IMR-90 (cell line): ENCODE data around the gene IGHMBP2. TPM values are rescaled to one million over a fixed set of nuclear protein-coding genes. Genes with fewer than 3 reads are reported as not detected.

Experiments
- ATAC-seq: fragments of 200-7000 bp; cut with Tn5 transposase; 2 replicates; pipeline ENCODE4 v1.9.1; 2020; ENCODE audit warnings: low read depth, mild to moderate bottlenecking, moderate library complexity
- BruUV-seq: library from RNA; stranded (reverse); fragments of 400-500 nt; replicated peaks from 2 replicates; lab custom pipeline; 2021; lab: Mats Ljungman, UMichigan
- CTCF ChIA-PET: fragments of 300-600 bp; formaldehyde crosslinking; extraction: SDS; loops from one replicate; lab custom pipeline; 2021; ENCODE audit warnings: antibody characterized with exemption; lab: Yijun Ruan, JAX
- POLR2A ChIA-PET: fragments of 300-600 bp; sonication (Branson Sonifier 250); formaldehyde crosslinking; loops from one replicate; lab custom pipeline; 2022; ENCODE audit warnings: antibody characterized with exemption; ENCODE audit not compliant: unreplicated experiment; lab: Charles Lee
- DNase-seq: peaks from one replicate; pipeline ENCODE4 v3.0.0; 2013
- H2AFZ ChIP-seq: replicated peaks from 2 replicates; pipeline ENCODE3; 2013; ENCODE audit warnings: low read length, mild to moderate bottlenecking; ENCODE audit not compliant: poor library complexity
- H2AK5ac ChIP-seq: 2 replicates; pipeline ENCODE4 v1.6.1; 2013; ENCODE audit warnings: low read depth, low read length, inconsistent platforms
- H2AK9ac ChIP-seq: replicated peaks from 2 replicates; pipeline ENCODE3; 2013; ENCODE audit warnings: mild to moderate bottlenecking, low read depth, low read length, moderate library complexity; ENCODE audit not compliant: poor library complexity
- H2BK120ac ChIP-seq: 2 replicates; pipeline ENCODE4 v1.6.1; 2013; ENCODE audit warnings: low read depth, low read length, inconsistent platforms
- H2BK15ac ChIP-seq: 3 replicates; pipeline ENCODE4 v1.6.1; 2013; ENCODE audit warnings: low read depth, low read length, inconsistent platforms
- H2BK20ac ChIP-seq: 2 replicates; pipeline ENCODE4 v1.6.1; 2013; ENCODE audit warnings: low read depth, mild to moderate bottlenecking, inconsistent platforms, low read length, moderate library complexity
- H2BK5ac ChIP-seq: 2 replicates; pipeline ENCODE4 v1.6.1; 2013; ENCODE audit warnings: mild to moderate bottlenecking, low read depth, low read length, inconsistent platforms; ENCODE audit not compliant: poor library complexity, severe bottlenecking
- H3K14ac ChIP-seq: replicated peaks from 2 replicates; pipeline ENCODE4 v1.6.1; 2013; ENCODE audit warnings: low read depth, low read length, inconsistent platforms
- H3K18ac ChIP-seq: 2 replicates; pipeline ENCODE4 v1.6.1; 2013; ENCODE audit warnings: low read depth, low read length, control low read depth
- H3K23ac ChIP-seq: 2 replicates; pipeline ENCODE4 v1.6.1; 2013; ENCODE audit warnings: low read depth, low read length, inconsistent platforms
- H3K27ac ChIP-seq: 2 replicates; pipeline ENCODE4 v1.5.1; 2013; ENCODE audit warnings: mild to moderate bottlenecking, control low read depth, low read length; ENCODE audit not compliant: insufficient read depth
- H3K27me3 ChIP-seq: 2 replicates; pipeline ENCODE4 v1.6.1; 2013; ENCODE audit warnings: low read length; ENCODE audit not compliant: control insufficient read depth, insufficient read depth
- H3K36me3 ChIP-seq: 2 replicates; pipeline ENCODE4 v1.6.1; 2013; ENCODE audit warnings: low read length, mixed read lengths; ENCODE audit not compliant: control insufficient read depth, insufficient read depth
- H3K4ac ChIP-seq: 2 replicates; pipeline ENCODE4 v1.6.1; 2013; ENCODE audit warnings: low read depth, low read length, inconsistent platforms
- H3K4me1 ChIP-seq: 2 replicates; pipeline ENCODE4 v1.6.1; 2013; ENCODE audit warnings: low read length, mixed read lengths; ENCODE audit not compliant: control insufficient read depth, insufficient read depth
- H3K4me2 ChIP-seq: 2 replicates; pipeline ENCODE4 v1.6.1; 2013; ENCODE audit warnings: low read depth, mild to moderate bottlenecking, control low read depth, low read length, moderate library complexity
- H3K4me3 ChIP-seq: 2 replicates; pipeline ENCODE4 v1.5.1; 2013; ENCODE audit warnings: low read depth, mild to moderate bottlenecking, control low read depth, low read length, moderate library complexity; ENCODE audit not compliant: insufficient read depth
- H3K56ac ChIP-seq: 2 replicates; pipeline ENCODE4 v1.6.1; 2013; ENCODE audit warnings: low read length, inconsistent platforms; ENCODE audit not compliant: insufficient read depth; ENCODE audit errors: extremely low read depth
- H3K79me1 ChIP-seq, 2 experiments: 2 replicates each; pipeline ENCODE4 v1.6.1; 2013; ENCODE audit warnings: low read length in 2 of 2, inconsistent platforms in 1 of 2, low read depth in 1 of 2
- H3K9ac ChIP-seq: 2 replicates; pipeline ENCODE4 v1.6.1; 2013; ENCODE audit warnings: low read depth, low read length, control low read depth
- H3K9me1 ChIP-seq: 2 replicates; pipeline ENCODE4 v1.6.1; 2013; ENCODE audit warnings: low read length, inconsistent platforms; ENCODE audit not compliant: insufficient read depth
- H3K9me3 ChIP-seq: 2 replicates; pipeline ENCODE4 v1.6.1; 2013; ENCODE audit warnings: low read length; ENCODE audit not compliant: control insufficient read depth, insufficient read depth
- H4K20me1 ChIP-seq: 2 replicates; pipeline ENCODE4 v1.6.1; 2013; ENCODE audit warnings: low read length, inconsistent platforms; ENCODE audit not compliant: insufficient read depth
- H4K5ac ChIP-seq: 2 replicates; pipeline ENCODE4 v1.6.1; 2013; ENCODE audit warnings: mild to moderate bottlenecking, low read depth, low read length, control low read depth
- H4K8ac ChIP-seq, 2 experiments: 2 replicates each; pipeline ENCODE4 v1.6.1; 2013; ENCODE audit warnings: low read depth in 2 of 2, low read length in 2 of 2, control low read depth in 1 of 2, inconsistent platforms in 1 of 2
- H4K91ac ChIP-seq: 2 replicates; pipeline ENCODE4 v1.6.1; 2013; ENCODE audit warnings: low read depth, low read length, inconsistent platforms; ENCODE audit not compliant: insufficient read depth
- BHLHE40 ChIP-seq: fragments of 150-350 bp; IDR thresholded peaks from 2 replicates; pipeline ENCODE4 v1.6.1; 2016; ENCODE audit warnings: mild to moderate bottlenecking, low read depth, low read length
- CEBPB ChIP-seq: IDR thresholded peaks from 2 replicates; pipeline ENCODE4 v1.6.1; 2012; ENCODE audit warnings: low read depth, low read length, improper control_type of control experiment
- CHD1 ChIP-seq: IDR thresholded peaks from 2 replicates; pipeline ENCODE4 v1.6.1; 2012; ENCODE audit warnings: low read depth, low read length, improper control_type of control experiment
- CTCF ChIP-seq: conservative IDR thresholded peaks from 2 replicates; pipeline ENCODE4 v1.5.1; 2012; ENCODE audit warnings: mild to moderate bottlenecking, low read depth, low read length, improper control_type of control experiment
- ELK1 ChIP-seq: fragments of 150-350 bp; IDR thresholded peaks from 2 replicates; pipeline ENCODE4 v1.6.1; 2016; ENCODE audit warnings: low read depth, mild to moderate bottlenecking, low read length, moderate library complexity, borderline replicate concordance
- FOS ChIP-seq: fragments of 150-350 bp; IDR thresholded peaks from 2 replicates; pipeline ENCODE4 v1.6.1; 2016; ENCODE audit warnings: low read depth, low read length
- MAFK ChIP-seq: IDR thresholded peaks from 2 replicates; pipeline ENCODE4 v1.6.1; 2012; ENCODE audit warnings: low read depth, low read length, improper control_type of control experiment
- MAZ ChIP-seq: IDR thresholded peaks from 2 replicates; pipeline ENCODE4 v1.6.1; 2012; ENCODE audit warnings: low read depth, mild to moderate bottlenecking, low read length, improper control_type of control experiment, moderate library complexity, borderline replicate concordance
- MXI1 ChIP-seq: IDR thresholded peaks from 2 replicates; pipeline ENCODE4 v1.6.1; 2012; ENCODE audit warnings: low read depth, mild to moderate bottlenecking, low read length, moderate library complexity, borderline replicate concordance
- NFE2L2 ChIP-seq: fragments of 150-350 bp; IDR thresholded peaks from 2 replicates; pipeline ENCODE4 v1.6.1; 2016; ENCODE audit warnings: low read depth, mild to moderate bottlenecking, low read length
- RAD21 ChIP-seq: IDR thresholded peaks from 2 replicates; pipeline ENCODE4 v1.6.1; 2012; ENCODE audit warnings: low read length, improper control_type of control experiment
- RCOR1 ChIP-seq: IDR thresholded peaks from 2 replicates; pipeline ENCODE4 v1.6.1; 2012; ENCODE audit warnings: mild to moderate bottlenecking, low read length, improper control_type of control experiment; ENCODE audit not compliant: insufficient replicate concordance
- RFX5 ChIP-seq: IDR thresholded peaks from 2 replicates; pipeline ENCODE4 v1.8.0; 2012; ENCODE audit warnings: low read depth, mild to moderate bottlenecking, low read length, moderate library complexity
- WGBS, 2 experiments: methylation state at CpG; one replicate each; pipeline versions ENCODE4 v1.1.5 to v1.1.7; 2013; ENCODE audit warnings: missing lambda C conversion rate in 2 of 2; ENCODE audit not compliant: insufficient read length in 1 of 2; ENCODE audit errors: extremely low coverage in 2 of 2; 5-methylcytosine and 5-hydroxymethylcytosine counted together
- dilution Hi-C: fragments of 300-500 bp; cut with HindIII; formaldehyde crosslinking; loops from one replicate; pipeline ENCODE4 v1.14.3; 2018; ENCODE audit warnings: low sequenced_read_pairs; ENCODE audit not compliant: unreplicated experiment
- in situ Hi-C: fragments of 300-500 bp; cut with MboI; formaldehyde crosslinking; loops from 3 replicates; pipeline ENCODE4 v1.14.3; 2019; ENCODE audit warnings: low sequenced_read_pairs, inconsistent platforms, mixed read lengths
- intact Hi-C: fragments of 100-400 bp; cut with micrococcal nuclease; formaldehyde crosslinking; loops from 2 replicates; pipeline ENCODE4 v1.10.0; 2022
- polyA plus RNA-seq, 3 experiments: library from polyadenylated mRNA; depleted of rRNA; stranded (reverse); fragments of >200 nt; gene quantifications; 2 replicates each; pipeline ENCODE4 v1.2.3, GENCODE V29; 2012; ENCODE audit warnings: low replicate concordance in 1 of 3
- total RNA-seq: library from RNA; depleted of rRNA; stranded (reverse); fragments of >200 nt; gene quantifications from 2 replicates; pipeline ENCODE4 v1.2.3, GENCODE V29; 2012

IGHMBP2 gene
- total and polyA plus RNA-seq, 2 of the 4 experiments (the other 2 are of a cell fraction): 4.5 to 11.1 TPM

GRCh38 chr11:68965901-68966853 is 62.5 kb downstream of the IGHMBP2 start:
- no TSS peak for BruUV-seq

More at GRCh38 chr11:68965901-68966853, 62.5 kb downstream of the IGHMBP2 start:
- H4K91ac ChIP-seq: no peak overlapping the region
- no peak overlapping the region for H2AFZ ChIP-seq
- no peak overlapping the region for H3K27ac ChIP-seq
- no peak overlapping the region for H2BK120ac ChIP-seq
- no peak overlapping the region for H3K4ac ChIP-seq
- in situ Hi-C loops (no loop called here), dilution Hi-C loops (no loop called here), intact Hi-C loops (no loop called here)
- ChIA-PET POLR2A (no interaction called here), CTCF (interaction anchor here (0.8 kb wide), 2 partner anchors 9 to 16 kb away, joined by 3 read pairs; no protein-coding TSS in a partner anchor)
- H3K9me1 ChIP-seq: no peaks in the 10 kb centered on the region
- no peak overlapping the region for H2AK5ac ChIP-seq
- WGBS, 2 experiments: 83% methylated on average over 1 of the region's 15 CpGs; no CpG with 5 or more reads in 1 of the 2 experiments
- no peak overlapping the region for H2AK9ac ChIP-seq
- DNase-seq: no peak
- H3K9ac ChIP-seq: no peak overlapping the region
- H2BK20ac ChIP-seq: no peak overlapping the region
- ATAC-seq: no peak
- no peak overlapping the region for H3K56ac ChIP-seq
- no peak overlapping the region for H3K4me3 ChIP-seq
- no peak overlapping the region for H3K18ac ChIP-seq
- no peaks in the 10 kb centered on the region for H3K36me3 ChIP-seq
- no peaks in the 10 kb centered on the region for H4K20me1 ChIP-seq
- H4K8ac ChIP-seq: no peak overlapping the region
- H4K5ac ChIP-seq: no peak overlapping the region
- H2BK15ac ChIP-seq: no peak overlapping the region
- no peak overlapping the region for H3K23ac ChIP-seq
- H3K9me3 ChIP-seq: peaks cover 4% of the 10 kb centered on the region; the same call in 1 of the 2 replicates
- no peak overlapping the region for H3K4me2 ChIP-seq
- no peaks in the 10 kb centered on the region for H3K79me1 ChIP-seq
- no peaks in the 10 kb centered on the region for H3K4me1 ChIP-seq
- TF ChIP-seq CHD1 (no peak), CEBPB (no peak), BHLHE40 (no peak), RCOR1 (no peak), CTCF (no peak), RAD21 (no peak), FOS (no peak), NFE2L2 (no peak), MAFK (no peak), RFX5 (no peak), ELK1 (no peak), MAZ (no peak), MXI1 (no peak)
- H2BK5ac ChIP-seq: no peak overlapping the region
- H3K14ac ChIP-seq: no peak overlapping the region
- peaks cover 44% of the 10 kb centered on the region for H3K27me3 ChIP-seq
